ENCODE measurements around the gene FHOD3.
A peak's percentile ranks its signal among the peaks of the same experiment; 100 is the strongest.

The FHOD3 gene

DNA sequence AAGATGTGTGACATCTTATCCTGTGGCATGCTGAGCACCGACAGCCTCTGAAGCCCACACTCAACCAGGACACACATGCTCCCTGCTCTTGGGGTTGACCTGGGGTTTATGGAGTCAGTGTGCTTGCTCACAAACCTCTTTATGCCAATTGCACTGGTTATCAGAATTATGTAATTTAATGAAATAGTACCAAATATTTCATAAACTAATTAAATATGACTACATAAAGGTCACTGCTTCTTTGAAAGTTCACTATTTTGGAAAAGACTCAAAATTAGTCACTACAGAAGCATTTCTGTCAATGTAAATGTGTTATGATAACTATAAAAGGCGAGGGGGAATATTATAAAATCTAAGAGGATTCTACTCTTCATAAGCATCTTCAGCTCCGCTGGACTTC lies 76.7 kb downstream of the FHOD3 start:
- Mint-ChIP-seq H3K27me3 (peaks cover 68% of the 10 kb centered on the region), H3K27ac (no peak overlapping the region), H3K9me3 (peaks cover 0 to 13% of the 10 kb centered on the region in 2 donors), H3K4me3 (no peak overlapping the region), H3K4me1 (no peaks in the 10 kb centered on the region)
- ATAC-seq: no peak
- DNase-seq: no peak

DNA sequence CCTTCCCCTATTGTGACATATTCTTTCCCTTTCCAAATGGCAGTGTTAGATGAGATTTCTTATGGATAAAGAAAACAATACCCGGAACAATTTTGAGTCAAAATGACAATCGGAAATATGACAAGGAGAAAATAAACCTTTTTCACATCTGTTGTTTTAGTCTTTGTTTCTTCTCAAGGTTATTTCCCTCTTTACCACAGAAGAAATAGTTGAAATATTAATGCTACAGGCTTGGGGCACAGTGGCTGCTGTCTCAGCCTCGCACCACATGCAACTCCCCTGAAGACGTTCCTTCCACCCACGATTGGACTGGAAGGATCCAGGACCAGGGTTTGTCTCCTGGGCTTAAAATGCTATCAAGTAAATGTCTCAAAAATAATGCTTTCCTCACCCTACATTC lies 77.6 kb downstream of the FHOD3 start:
- no peak for DNase-seq
- H3K4me3 Mint-ChIP-seq: no peak overlapping the region
- peaks cover 68% of the 10 kb centered on the region for H3K27me3 Mint-ChIP-seq
- H3K27ac Mint-ChIP-seq: no peak overlapping the region
- no peaks in the 10 kb centered on the region for H3K4me1 Mint-ChIP-seq
- ATAC-seq: no peak
- peaks cover 0 to 13% of the 10 kb centered on the region in 2 donors for H3K9me3 Mint-ChIP-seq

GRCh38 chr18:36376361-36376760 lies 78.8 kb downstream of the FHOD3 start:
- peaks cover 69% of the 10 kb centered on the region for H3K27me3 Mint-ChIP-seq
- no peak for DNase-seq
- no peak overlapping the region for H3K27ac Mint-ChIP-seq
- no peaks in the 10 kb centered on the region for H3K4me1 Mint-ChIP-seq
- no peak overlapping the region for H3K4me3 Mint-ChIP-seq
- ATAC-seq: no peak
- peaks cover 0 to 6% of the 10 kb centered on the region in 2 donors for H3K9me3 Mint-ChIP-seq

DNA sequence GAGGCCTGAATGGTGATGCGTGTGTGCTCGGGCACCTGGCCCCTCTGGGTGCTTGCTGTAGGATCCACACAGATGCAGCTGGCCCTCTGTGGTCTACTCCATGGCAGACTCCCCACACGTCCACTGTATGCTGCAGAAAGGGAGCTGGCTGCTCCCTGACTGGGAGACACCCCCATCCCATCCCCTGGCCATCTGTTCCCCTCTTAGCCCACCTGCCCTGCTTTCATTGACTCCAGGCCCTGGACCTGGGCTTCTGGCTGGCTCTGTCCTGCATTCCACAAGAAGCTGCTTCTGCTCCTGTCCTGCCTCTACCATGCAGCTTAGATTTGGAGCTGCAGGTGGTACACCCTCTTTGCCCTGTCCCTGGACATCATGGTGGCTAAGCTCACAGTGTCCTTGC lies 80.1 kb downstream of the FHOD3 start:
- ATAC-seq (no peak), DNase-seq (no peak)
- no peak overlapping the region for H3K4me3 Mint-ChIP-seq

GRCh38 chr18:36378205-36378604 lies 80.7 kb downstream of the FHOD3 start:
- ATAC-seq (no peak), DNase-seq (no peak)
- H3K9me3 Mint-ChIP-seq: no peaks in the 10 kb centered on the region
- H3K4me1 Mint-ChIP-seq: no peaks in the 10 kb centered on the region
- peaks cover 60% of the 10 kb centered on the region for H3K27me3 Mint-ChIP-seq
- H3K27ac Mint-ChIP-seq: no peak overlapping the region
- no peak overlapping the region for H3K4me3 Mint-ChIP-seq

More for the DNA sequence above, 80.1 kb downstream of the FHOD3 start:
- peaks cover 60% of the 10 kb centered on the region for H3K27me3 Mint-ChIP-seq
- H3K27ac Mint-ChIP-seq: peak overlapping the region in 1 of 2 donors; percentile 15
- no peaks in the 10 kb centered on the region for H3K9me3 Mint-ChIP-seq
- no peaks in the 10 kb centered on the region for H3K4me1 Mint-ChIP-seq

- ATAC-seq: no peak
- DNase-seq: no peak
- H3K4me1 Mint-ChIP-seq: no peaks in the 10 kb centered on the region
- H3K27me3 Mint-ChIP-seq: peaks cover 52% of the 10 kb centered on the region
- no peak overlapping the region for H3K27ac Mint-ChIP-seq
- H3K4me3 Mint-ChIP-seq: no peak overlapping the region
- no peaks in the 10 kb centered on the region for H3K9me3 Mint-ChIP-seq
These were observed 82.0 kb downstream of the FHOD3 start for GRCh38 chr18:36379435-36379984.

DNA sequence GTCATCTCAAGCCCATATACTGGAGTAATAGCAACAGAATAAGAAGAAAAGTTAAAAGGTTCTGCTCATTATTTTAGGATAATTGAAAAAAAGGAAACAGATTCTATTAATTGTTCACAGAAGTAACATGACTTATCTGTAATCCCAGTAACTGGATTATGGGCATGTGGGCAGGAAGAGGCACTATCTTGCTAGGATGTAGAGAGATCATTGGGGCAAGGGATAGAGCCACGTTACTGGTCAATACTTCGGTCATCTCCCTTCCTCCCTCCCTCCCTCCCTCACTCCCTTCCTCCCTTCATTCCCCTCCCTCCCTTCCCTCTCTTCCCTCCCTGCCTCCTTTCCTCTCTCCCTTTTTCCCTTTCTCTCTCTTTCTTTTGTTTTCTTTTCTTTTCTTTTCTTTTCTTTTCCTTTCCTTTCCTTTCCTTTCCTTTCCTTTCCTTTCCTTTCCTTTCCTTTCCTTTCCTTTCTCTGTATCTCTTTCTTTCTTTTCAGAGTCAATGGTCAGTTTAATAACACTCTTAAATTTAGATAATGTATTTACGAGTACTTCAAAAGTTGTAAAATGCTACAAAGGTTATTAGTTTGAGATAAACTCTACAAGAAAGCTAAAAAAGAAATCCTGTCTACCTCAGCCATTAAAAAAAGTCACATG lies 82.8 kb downstream of the FHOD3 start:
- no peak for ATAC-seq
- Mint-ChIP-seq H3K4me1 (no peaks in the 10 kb centered on the region), H3K4me3 (no peak overlapping the region), H3K27ac (peak overlapping the region in 1 of 2 donors; percentile 61), H3K27me3 (peaks cover 48% of the 10 kb centered on the region), H3K9me3 (no peaks in the 10 kb centered on the region)
- DNase-seq: no peak

DNA sequence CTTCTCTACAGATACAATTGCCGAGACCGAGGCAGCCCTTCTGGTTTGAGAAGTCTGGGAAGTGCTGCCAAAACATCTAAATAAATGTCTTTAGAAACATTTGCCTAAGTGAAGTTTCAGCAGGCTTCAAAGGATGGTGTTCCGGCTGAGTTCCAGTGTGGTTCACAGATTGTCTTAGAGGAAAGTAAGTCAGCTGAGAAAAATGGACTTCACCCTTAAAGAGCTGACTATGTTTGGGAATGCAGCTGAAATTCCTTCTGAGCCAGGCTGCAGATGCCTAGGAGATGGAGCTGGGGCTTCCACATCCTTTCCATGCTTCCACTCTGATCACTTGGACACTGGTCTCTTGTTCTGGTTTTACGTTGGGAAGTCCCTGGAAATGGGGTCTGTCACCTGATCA lies 83.6 kb downstream of the FHOD3 start:
- H3K9me3 Mint-ChIP-seq: no peaks in the 10 kb centered on the region
- peaks cover 40% of the 10 kb centered on the region for H3K27me3 Mint-ChIP-seq
- no peak for ATAC-seq
- H3K4me3 Mint-ChIP-seq: no peak overlapping the region
- no peak overlapping the region for H3K27ac Mint-ChIP-seq
- no peaks in the 10 kb centered on the region for H3K4me1 Mint-ChIP-seq
- DNase-seq: no peak

DNA sequence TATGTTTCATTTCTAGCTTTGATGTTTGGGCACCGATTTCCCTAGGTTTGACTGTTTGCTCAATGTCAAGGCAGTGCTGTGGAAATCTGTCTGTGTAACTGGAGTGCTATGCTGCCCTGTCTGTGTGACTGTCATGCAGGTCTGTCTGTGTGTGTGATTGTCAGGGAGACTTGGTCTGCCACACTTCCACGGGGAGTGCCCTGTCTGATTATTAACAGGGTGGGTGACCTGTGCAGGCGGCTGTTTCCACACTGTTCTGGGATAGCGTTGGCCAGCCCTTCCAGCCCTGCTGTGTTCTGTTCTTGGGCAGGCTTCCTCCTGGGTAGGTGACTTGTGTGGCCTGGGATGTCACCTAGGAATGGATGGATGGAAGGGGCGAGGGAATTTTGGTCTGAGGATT lies 85.3 kb downstream of the FHOD3 start:
- Mint-ChIP-seq H3K9me3 (no peaks in the 10 kb centered on the region), H3K27ac (no peak overlapping the region), H3K27me3 (peaks cover 34% of the 10 kb centered on the region), H3K4me3 (no peak overlapping the region), H3K4me1 (no peaks in the 10 kb centered on the region)
- no peak for DNase-seq
- no peak for ATAC-seq

GRCh38 chr18:36386150-36386920 lies 88.8 kb downstream of the FHOD3 start:
- DNase-seq (no peak), ATAC-seq (no peak)
- H3K4me3 Mint-ChIP-seq: no peak overlapping the region
- H3K27ac Mint-ChIP-seq: no peak overlapping the region
- no peaks in the 10 kb centered on the region for H3K9me3 Mint-ChIP-seq
- peaks cover 11% of the 10 kb centered on the region for H3K27me3 Mint-ChIP-seq
- no peaks in the 10 kb centered on the region for H3K4me1 Mint-ChIP-seq

GRCh38 chr18:36387310-36387709 lies 89.8 kb downstream of the FHOD3 start:
- H3K9me3 Mint-ChIP-seq: no peaks in the 10 kb centered on the region
- no peak for ATAC-seq
- H3K27me3 Mint-ChIP-seq: peaks cover 8% of the 10 kb centered on the region
- no peak for DNase-seq
- no peak overlapping the region for H3K4me3 Mint-ChIP-seq
- H3K4me1 Mint-ChIP-seq: no peaks in the 10 kb centered on the region
- H3K27ac Mint-ChIP-seq: no peak overlapping the region

- no peak for ATAC-seq
- no peak for DNase-seq
- H3K9me3 Mint-ChIP-seq: no peaks in the 10 kb centered on the region
- H3K4me1 Mint-ChIP-seq: no peaks in the 10 kb centered on the region
- no peak overlapping the region for H3K27ac Mint-ChIP-seq
- peaks cover under 1% of the 10 kb centered on the region for H3K27me3 Mint-ChIP-seq
- H3K4me3 Mint-ChIP-seq: no peak overlapping the region
These were observed 90.8 kb downstream of the FHOD3 start for GRCh38 chr18:36388310-36388709.

- H3K4me1 Mint-ChIP-seq: no peaks in the 10 kb centered on the region
- H3K27me3 Mint-ChIP-seq: no peaks in the 10 kb centered on the region
- H3K27ac Mint-ChIP-seq: no peak overlapping the region
- ATAC-seq: no peak
- DNase-seq: no peak
- peaks cover 5 to 6% of the 10 kb centered on the region in 2 donors for H3K9me3 Mint-ChIP-seq
- H3K4me3 Mint-ChIP-seq: no peak overlapping the region
These were observed 91.5 kb downstream of the FHOD3 start for GRCh38 chr18:36389027-36389426.

- Mint-ChIP-seq H3K27ac (no peak overlapping the region), H3K27me3 (no peaks in the 10 kb centered on the region), H3K4me3 (no peak overlapping the region), H3K9me3 (peaks cover 7 to 11% of the 10 kb centered on the region in 2 donors), H3K4me1 (no peaks in the 10 kb centered on the region)
- DNase-seq: no peak
- no peak for ATAC-seq
These were observed 92.5 kb downstream of the FHOD3 start for GRCh38 chr18:36389811-36390581.

DNA sequence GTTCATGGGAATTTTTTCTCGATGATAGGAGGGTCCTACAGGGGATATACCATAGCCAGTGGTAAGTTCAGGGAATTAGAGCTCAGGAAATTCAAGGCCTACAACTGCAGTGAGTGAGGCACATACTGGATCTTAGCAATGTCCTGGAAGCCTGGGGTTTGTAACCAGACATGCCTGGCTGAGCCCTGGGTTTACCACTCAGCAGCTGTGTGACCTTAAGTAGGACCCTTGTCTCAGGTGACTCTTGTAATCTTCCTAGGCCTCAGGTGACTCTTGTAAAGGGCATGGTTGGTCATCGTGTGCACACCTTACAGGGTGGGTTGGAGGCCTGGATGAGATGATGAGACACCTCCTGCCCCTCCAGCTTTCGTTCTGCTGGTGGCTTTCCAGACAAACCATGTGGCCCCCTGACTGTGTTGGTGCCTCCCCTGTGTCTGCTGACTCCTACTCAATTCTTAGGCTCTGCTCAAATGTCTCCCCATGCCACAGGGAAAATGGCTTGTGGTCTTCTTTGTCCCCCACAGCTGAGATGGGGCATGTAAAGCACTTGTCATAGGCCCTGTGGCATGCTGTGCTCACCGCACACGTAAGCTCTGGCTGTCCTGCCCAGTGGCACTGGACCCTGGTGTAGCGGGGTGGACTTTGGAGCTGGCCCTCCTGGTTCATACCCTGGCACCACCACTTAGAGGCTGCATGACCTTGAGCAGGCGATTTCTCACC lies 94.1 kb downstream of the FHOD3 start:
- ATAC-seq (no peak), DNase-seq (no peak)
- no peaks in the 10 kb centered on the region for H3K4me1 Mint-ChIP-seq
- H3K9me3 Mint-ChIP-seq: peaks cover 7 to 14% of the 10 kb centered on the region in 2 donors
- no peaks in the 10 kb centered on the region for H3K27me3 Mint-ChIP-seq
- no peak overlapping the region for H3K4me3 Mint-ChIP-seq
- H3K27ac Mint-ChIP-seq: no peak overlapping the region

Data from stimulated activated naive CD8-positive, alpha-beta T cell treated with anti-CD3 and anti-CD28 coated beads, Interleukin-15, amount 100 ng/mL, for 72 hours (primary cell).